GM12878 (cell line): Measurements from ENCODE around the gene LDB3. TPM values are rescaled to one million over a fixed set of nuclear protein-coding genes. Genes with fewer than 3 reads are reported as not detected.

Experiments used
- BACH1 ChIP-seq: fragments of 450-650 bp; IDR thresholded peaks from 2 replicates; pipeline ENCODE4 v1.6.1; 2017; ENCODE audit warnings: mild to moderate bottlenecking, borderline replicate concordance
- BCL11A ChIP-seq: IDR thresholded peaks from 2 replicates; pipeline ENCODE4 v1.6.1; 2011; ENCODE audit warnings: low read depth, low read length
- BMI1 ChIP-seq: fragments of 450-650 bp; IDR thresholded peaks from 2 replicates; pipeline ENCODE4 v1.6.1; 2016; ENCODE audit warnings: mild to moderate bottlenecking, moderate library complexity, borderline replicate concordance
- CREB1 ChIP-seq: IDR thresholded peaks from 2 replicates; pipeline ENCODE4 v1.6.1; 2012; ENCODE audit warnings: low read depth, mild to moderate bottlenecking, inconsistent platforms
- EP300 ChIP-seq, 2 experiments: fragments of 150-350 bp in 1 of 2; IDR thresholded peaks; 2 replicates each; pipeline ENCODE4 v1.6.1; 2011 to 2012; ENCODE audit warnings: low read depth in 2 of 2, low read length in 2 of 2, borderline replicate concordance in 1 of 2, improper control_type of control experiment in 1 of 2, inconsistent platforms in 1 of 2; ENCODE audit not compliant: control insufficient read depth in 1 of 2
- GATAD2B ChIP-seq: fragments of 450-650 bp; conservative IDR thresholded peaks from 2 replicates; pipeline ENCODE4 v1.6.1; 2017; ENCODE audit warnings: low read depth, mild to moderate bottlenecking, moderate library complexity
- HDGF ChIP-seq: fragments of 450-650 bp; IDR thresholded peaks from 2 replicates; pipeline ENCODE4 v1.6.1; 2016; ENCODE audit warnings: antibody characterized with exemption
- LARP7 ChIP-seq: fragments of 450-650 bp; IDR thresholded peaks from 2 replicates; pipeline ENCODE4 v1.6.1; 2017; ENCODE audit warnings: mild to moderate bottlenecking
- MEF2A ChIP-seq: IDR thresholded peaks from 2 replicates; pipeline ENCODE4 v1.6.1; 2011; ENCODE audit warnings: low read depth, mild to moderate bottlenecking, low read length, moderate library complexity; ENCODE audit not compliant: insufficient read depth
- NFIC ChIP-seq: IDR thresholded peaks from 2 replicates; pipeline ENCODE4 v1.6.1; 2012; ENCODE audit warnings: low read depth, mild to moderate bottlenecking, inconsistent platforms, low read length, moderate library complexity
- NR2C1 ChIP-seq: fragments of 450-650 bp; IDR thresholded peaks from 2 replicates; pipeline ENCODE4 v1.6.1; 2017; ENCODE audit warnings: antibody characterized with exemption, mild to moderate bottlenecking, moderate library complexity
- POLR2A ChIP-seq: IDR thresholded peaks from 2 replicates; pipeline ENCODE4 v1.6.1; 2011; ENCODE audit warnings: low read depth, mild to moderate bottlenecking, low read length
- POU2F2 ChIP-seq: IDR thresholded peaks from 3 replicates; pipeline ENCODE4 v1.6.1; 2011; ENCODE audit warnings: low read depth, mild to moderate bottlenecking, low read length, borderline replicate concordance
- RAD21 ChIP-seq: IDR thresholded peaks from 2 replicates; pipeline ENCODE4 v1.6.1; 2011; ENCODE audit warnings: mild to moderate bottlenecking, low read depth, low read length, moderate library complexity; ENCODE audit not compliant: insufficient read depth
- RFX5 ChIP-seq: IDR thresholded peaks from 2 replicates; pipeline ENCODE4 v1.6.1; 2011; ENCODE audit warnings: low read depth, low read length, improper control_type of control experiment
- SPI1 ChIP-seq: IDR thresholded peaks from 2 replicates; pipeline ENCODE4 v1.6.1; 2011; ENCODE audit warnings: low read depth, mild to moderate bottlenecking, low read length, moderate library complexity, borderline replicate concordance; ENCODE audit not compliant: insufficient read depth
- SREBF1 ChIP-seq: IDR thresholded peaks from 2 replicates; pipeline ENCODE4 v1.6.1; 2012; ENCODE audit warnings: mild to moderate bottlenecking, low read length
- WRNIP1 ChIP-seq: IDR thresholded peaks from 2 replicates; pipeline ENCODE4 v1.6.1; 2011; ENCODE audit warnings: low read depth, low read length, improper control_type of control experiment, borderline replicate concordance
- YY1 ChIP-seq: IDR thresholded peaks from 2 replicates; pipeline ENCODE4 v1.6.1; 2011; ENCODE audit warnings: low read depth, mild to moderate bottlenecking, low read length
- ZNF622 ChIP-seq: fragments of 450-650 bp; IDR thresholded peaks from 2 replicates; pipeline ENCODE4 v1.6.1; 2017; ENCODE audit warnings: mild to moderate bottlenecking, inconsistent platforms
- ZZZ3 ChIP-seq: IDR thresholded peaks from 2 replicates; pipeline ENCODE4 v1.6.1; 2011; ENCODE audit warnings: low read depth; ENCODE audit not compliant: control insufficient read depth, insufficient read length
- polyA plus RNA-seq, 11 experiments: library from polyadenylated mRNA; depleted of rRNA in 4 of 11; unstranded in 6 of 11; stranded (reverse) in 5 of 11; fragments of >200 nt; fragmentation: Nextera tagmentation in 4 of 11; fragmentation: Illumina TruSeq in 1 of 11; extraction: Ambion mirVana in 4 of 11; extraction: Trizol in 1 of 11; gene quantifications; 1 replicate in 1 of 11; 2 replicates in 10 of 11; pipeline versions ENCODE4 v1.2.1 to v1.2.3, GENCODE V29; 2011 to 2016; ENCODE audit warnings: inconsistent platforms in 2 of 11, missing spikeins in 2 of 11, low read depth in 1 of 11
- total RNA-seq, 4 experiments: library from RNA; depleted of rRNA in 3 of 4; stranded (reverse); fragments of >200 nt in 3 of 4; fragmentation: Illumina TruSeq in 1 of 4; extraction: Trizol in 1 of 4; gene quantifications; 2 replicates each; pipeline versions ENCODE4 v1.2.1 to v1.2.3, GENCODE V29; 2013 to 2021
- TF ChIP-seq, protein P1 (sequence below): fragments of 450-650 bp; formaldehyde crosslinking; IDR thresholded peaks from 2 replicates; pipeline ENCODE4 v1.5.0; 2022; ENCODE audit warnings: mild to moderate bottlenecking, missing genetic modification characterization
- TF ChIP-seq, protein P2 (sequence below): fragments of 450-650 bp; IDR thresholded peaks from 2 replicates; pipeline ENCODE4 v1.6.1; 2016; ENCODE audit warnings: mild to moderate bottlenecking
- TF ChIP-seq, protein P3 (sequence below): fragments of 450-650 bp; IDR thresholded peaks from 2 replicates; pipeline ENCODE4 v1.6.1; 2017; ENCODE audit warnings: mild to moderate bottlenecking, moderate library complexity

LDB3 gene
- total and polyA plus RNA-seq, 10 of the 15 experiments (the other 5 are each of a cell fraction or from before 2014, with no cell fraction given), result 0.02 to 0.07 (median 0.04) TPM; not detected in 1

DNA sequence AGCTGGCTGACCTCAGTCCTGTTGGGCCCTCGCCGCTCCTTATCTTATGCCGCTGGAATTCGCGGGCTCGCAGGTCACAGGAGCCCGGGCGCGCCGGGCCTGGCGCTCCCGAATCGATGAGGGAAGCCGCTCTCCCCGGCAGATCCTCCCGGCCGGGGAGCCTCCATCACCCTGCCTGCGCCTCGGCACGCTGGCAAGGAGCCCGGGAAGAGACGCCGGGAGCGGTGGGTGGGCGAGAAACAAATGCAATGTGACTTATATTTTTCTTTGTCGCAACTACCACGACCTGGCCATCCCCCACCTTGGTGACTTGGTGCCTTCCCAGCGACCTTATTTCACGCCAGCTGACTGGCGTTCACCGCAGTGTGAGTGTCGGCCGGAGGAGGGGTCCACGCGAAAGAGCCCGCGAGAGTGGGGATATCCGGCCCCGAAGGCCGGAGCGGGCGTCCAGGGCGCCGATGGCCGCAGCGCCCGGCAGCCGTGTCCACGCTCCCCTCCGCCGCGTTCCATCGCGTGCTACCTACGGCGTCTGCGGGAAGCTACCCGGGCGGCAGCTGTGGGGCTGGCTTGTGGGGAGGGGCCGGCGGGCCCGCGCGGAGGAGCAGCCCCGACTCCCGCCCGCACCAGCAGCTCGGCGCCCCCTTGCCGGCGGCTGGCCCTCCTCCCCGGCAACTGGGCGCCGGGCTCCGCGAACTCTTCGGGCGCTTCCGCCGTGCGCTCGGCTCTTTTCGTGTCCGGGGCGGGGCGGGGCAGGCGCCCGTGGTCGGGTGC, 87.6 kb downstream of the LDB3 start (continued):
- TF ChIP-seq, protein P1, sequence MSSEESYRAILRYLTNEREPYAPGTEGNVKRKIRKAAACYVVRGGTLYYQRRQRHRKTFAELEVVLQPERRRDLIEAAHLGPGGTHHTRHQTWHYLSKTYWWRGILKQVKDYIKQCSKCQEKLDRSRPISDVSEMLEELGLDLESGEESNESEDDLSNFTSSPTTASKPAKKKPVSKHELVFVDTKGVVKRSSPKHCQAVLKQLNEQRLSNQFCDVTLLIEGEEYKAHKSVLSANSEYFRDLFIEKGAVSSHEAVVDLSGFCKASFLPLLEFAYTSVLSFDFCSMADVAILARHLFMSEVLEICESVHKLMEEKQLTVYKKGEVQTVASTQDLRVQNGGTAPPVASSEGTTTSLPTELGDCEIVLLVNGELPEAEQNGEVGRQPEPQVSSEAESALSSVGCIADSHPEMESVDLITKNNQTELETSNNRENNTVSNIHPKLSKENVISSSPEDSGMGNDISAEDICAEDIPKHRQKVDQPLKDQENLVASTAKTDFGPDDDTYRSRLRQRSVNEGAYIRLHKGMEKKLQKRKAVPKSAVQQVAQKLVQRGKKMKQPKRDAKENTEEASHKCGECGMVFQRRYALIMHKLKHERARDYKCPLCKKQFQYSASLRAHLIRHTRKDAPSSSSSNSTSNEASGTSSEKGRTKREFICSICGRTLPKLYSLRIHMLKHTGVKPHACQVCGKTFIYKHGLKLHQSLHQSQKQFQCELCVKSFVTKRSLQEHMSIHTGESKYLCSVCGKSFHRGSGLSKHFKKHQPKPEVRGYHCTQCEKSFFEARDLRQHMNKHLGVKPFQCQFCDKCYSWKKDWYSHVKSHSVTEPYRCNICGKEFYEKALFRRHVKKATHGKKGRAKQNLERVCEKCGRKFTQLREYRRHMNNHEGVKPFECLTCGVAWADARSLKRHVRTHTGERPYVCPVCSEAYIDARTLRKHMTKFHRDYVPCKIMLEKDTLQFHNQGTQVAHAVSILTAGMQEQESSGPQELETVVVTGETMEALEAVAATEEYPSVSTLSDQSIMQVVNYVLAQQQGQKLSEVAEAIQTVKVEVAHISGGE (CRISPR knock-in tag), result no peak
- TF ChIP-seq POLR2A, result peak; percentile 79
- no peak for TF ChIP-seq POU2F2
- no peak for TF ChIP-seq BCL11A
- no peak for TF ChIP-seq EP300 (IDR thresholded peaks at IDR 0.05; ENCODE audit: borderline replicate concordance in 1 of 2, control insufficient read depth in 1 of 2, low read depth in 2 of 2, low read length in 2 of 2)
- TF ChIP-seq HDGF, result no peak
- TF ChIP-seq ZZZ3, result no peak
- TF ChIP-seq, protein P2, sequence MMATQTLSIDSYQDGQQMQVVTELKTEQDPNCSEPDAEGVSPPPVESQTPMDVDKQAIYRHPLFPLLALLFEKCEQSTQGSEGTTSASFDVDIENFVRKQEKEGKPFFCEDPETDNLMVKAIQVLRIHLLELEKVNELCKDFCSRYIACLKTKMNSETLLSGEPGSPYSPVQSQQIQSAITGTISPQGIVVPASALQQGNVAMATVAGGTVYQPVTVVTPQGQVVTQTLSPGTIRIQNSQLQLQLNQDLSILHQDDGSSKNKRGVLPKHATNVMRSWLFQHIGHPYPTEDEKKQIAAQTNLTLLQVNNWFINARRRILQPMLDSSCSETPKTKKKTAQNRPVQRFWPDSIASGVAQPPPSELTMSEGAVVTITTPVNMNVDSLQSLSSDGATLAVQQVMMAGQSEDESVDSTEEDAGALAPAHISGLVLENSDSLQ, result no peak
- no peak for TF ChIP-seq MEF2A
- no peak for TF ChIP-seq CREB1
- peak; percentile 76 for TF ChIP-seq GATAD2B
- TF ChIP-seq YY1, result peak; percentile 50
- TF ChIP-seq SREBF1, result no peak
- TF ChIP-seq WRNIP1, result no peak
- TF ChIP-seq RAD21, result no peak
- peak; percentile 35; the same call in 1 of the 2 replicates for TF ChIP-seq BACH1
- TF ChIP-seq NR2C1, result no peak
- TF ChIP-seq, protein P3, sequence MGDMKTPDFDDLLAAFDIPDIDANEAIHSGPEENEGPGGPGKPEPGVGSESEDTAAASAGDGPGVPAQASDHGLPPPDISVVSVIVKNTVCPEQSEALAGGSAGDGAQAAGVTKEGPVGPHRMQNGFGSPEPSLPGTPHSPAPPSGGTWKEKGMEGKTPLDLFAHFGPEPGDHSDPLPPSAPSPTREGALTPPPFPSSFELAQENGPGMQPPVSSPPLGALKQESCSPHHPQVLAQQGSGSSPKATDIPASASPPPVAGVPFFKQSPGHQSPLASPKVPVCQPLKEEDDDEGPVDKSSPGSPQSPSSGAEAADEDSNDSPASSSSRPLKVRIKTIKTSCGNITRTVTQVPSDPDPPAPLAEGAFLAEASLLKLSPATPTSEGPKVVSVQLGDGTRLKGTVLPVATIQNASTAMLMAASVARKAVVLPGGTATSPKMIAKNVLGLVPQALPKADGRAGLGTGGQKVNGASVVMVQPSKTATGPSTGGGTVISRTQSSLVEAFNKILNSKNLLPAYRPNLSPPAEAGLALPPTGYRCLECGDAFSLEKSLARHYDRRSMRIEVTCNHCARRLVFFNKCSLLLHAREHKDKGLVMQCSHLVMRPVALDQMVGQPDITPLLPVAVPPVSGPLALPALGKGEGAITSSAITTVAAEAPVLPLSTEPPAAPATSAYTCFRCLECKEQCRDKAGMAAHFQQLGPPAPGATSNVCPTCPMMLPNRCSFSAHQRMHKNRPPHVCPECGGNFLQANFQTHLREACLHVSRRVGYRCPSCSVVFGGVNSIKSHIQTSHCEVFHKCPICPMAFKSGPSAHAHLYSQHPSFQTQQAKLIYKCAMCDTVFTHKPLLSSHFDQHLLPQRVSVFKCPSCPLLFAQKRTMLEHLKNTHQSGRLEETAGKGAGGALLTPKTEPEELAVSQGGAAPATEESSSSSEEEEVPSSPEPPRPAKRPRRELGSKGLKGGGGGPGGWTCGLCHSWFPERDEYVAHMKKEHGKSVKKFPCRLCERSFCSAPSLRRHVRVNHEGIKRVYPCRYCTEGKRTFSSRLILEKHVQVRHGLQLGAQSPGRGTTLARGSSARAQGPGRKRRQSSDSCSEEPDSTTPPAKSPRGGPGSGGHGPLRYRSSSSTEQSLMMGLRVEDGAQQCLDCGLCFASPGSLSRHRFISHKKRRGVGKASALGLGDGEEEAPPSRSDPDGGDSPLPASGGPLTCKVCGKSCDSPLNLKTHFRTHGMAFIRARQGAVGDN, result no peak
- TF ChIP-seq BMI1, result no peak
- no peak for TF ChIP-seq ZNF622
- no peak for TF ChIP-seq RFX5
- no peak for TF ChIP-seq SPI1
- peak; percentile 72 for TF ChIP-seq LARP7
- no peak for TF ChIP-seq NFIC
